ENCODE results near the gene PRKCD.

GRCh38 chr3:53123510-53123909 lies 37.5 kb upstream of the PRKCD start:
- TF ChIP-seq YY1 (IDR thresholded peaks at IDR 0.05; ENCODE audit: insufficient read depth, insufficient read length) = no peak
- TF ChIP-seq SUZ12 (IDR thresholded peaks at IDR 0.05; ENCODE audit: extremely low read depth, insufficient read depth, insufficient read length) = no peak
- TF ChIP-seq ZNF274 (IDR thresholded peaks at IDR 0.05; ENCODE audit: low read depth, low read length) = no peak

Data from NT2/D1 (cell line).